HG03045 (cell line): ENCODE measurements around the gene WRAP73.

Experiments
- ATAC-seq: cut with Tn5 transposase; IDR thresholded peaks from one replicate; pipeline ENCODE4 v1.9.1; 2021; ENCODE audit warnings: mild to moderate bottlenecking, moderate library complexity; ENCODE audit not compliant: unreplicated experiment

The WRAP73 gene

GRCh38 chr1:3617806-3618345 lies 32.0 kb downstream of the WRAP73 start:
- no peak for ATAC-seq

DNA sequence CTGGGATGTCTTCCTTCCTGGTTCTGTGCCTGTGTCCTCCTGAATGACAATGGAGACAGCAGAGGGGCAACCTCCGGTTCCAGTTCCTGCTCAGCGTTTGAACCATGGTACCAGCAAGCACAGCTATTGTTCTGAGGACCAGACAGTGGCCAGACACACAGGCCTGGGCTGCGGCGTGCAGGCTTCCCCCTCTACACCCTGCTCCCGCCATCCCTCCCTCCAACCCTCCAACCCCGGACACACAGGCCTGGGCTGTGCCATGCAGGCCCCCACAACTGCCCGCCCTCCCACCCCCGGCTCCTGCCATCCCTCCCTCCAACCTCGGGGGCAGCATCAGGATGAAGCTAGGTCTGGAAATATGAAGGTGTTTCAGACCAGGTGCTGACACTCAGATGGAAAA lies 33.0 kb downstream of the WRAP73 start:
- ATAC-seq, result no peak

DNA sequence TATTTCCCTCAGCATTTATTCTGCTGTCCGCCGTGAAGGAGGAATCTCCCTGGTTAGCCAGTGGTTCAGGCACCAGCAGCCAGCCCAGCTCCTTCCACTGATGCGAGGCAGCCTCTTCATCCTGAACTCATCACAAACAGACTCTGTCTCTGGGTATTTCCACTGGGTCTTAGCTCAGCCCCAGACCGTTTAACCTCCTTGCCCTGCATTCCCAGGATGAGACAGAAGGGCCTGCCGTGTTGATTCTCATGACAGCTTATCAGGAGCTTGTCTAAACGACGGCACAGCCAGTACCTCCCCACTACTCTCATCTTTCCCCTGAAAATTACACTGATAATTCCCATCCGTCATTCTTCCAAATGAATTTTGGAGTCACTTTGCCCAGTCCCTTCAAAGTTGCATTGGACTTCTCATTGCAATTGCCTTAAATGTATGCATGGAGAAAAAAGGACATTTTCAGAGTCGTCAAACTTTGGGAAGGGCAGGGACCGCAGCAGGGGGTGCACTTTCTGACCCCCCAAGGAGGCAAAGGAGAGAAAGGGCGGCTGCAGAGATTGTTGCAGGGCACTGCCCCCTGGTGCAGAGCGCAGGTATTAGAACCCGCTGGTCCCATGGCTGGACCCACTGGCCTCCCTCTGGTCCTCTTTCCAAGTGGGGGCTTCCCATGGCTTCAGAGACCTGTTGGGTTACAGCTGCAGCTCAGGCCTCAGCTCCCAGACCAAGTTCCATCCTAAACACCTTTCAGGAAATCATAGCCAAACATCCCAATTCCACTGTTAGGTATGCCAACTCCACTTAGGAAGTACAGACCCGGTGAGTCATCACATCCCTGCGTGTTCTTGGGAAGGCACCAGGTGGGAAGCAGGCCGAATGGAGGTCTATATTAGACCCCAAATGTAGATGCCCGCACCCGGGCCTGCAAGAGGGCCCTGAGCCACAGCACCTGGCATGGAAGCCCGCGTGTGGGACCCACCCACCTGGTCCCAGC lies 34.9 kb downstream of the WRAP73 start:
- ATAC-seq, result no peak

GRCh38 chr1:3612123-3612522 lies 37.8 kb downstream of the WRAP73 start:
- no peak for ATAC-seq

GRCh38 chr1:3611170-3612019 lies 38.5 kb downstream of the WRAP73 start, which contains the start of gene MEGF6:
TSS of gene MEGF6 (minus strand) at chr1:3611508. CDS start at chr1:3611268, 240 bp downstream.
- no peak for ATAC-seq

GRCh38 chr1:3610527-3611169 lies 39.3 kb downstream of the WRAP73 start:
- ATAC-seq, result no peak

- ATAC-seq, result no peak
Measured at GRCh38 chr1:3609769-3610526, 40.0 kb downstream of the WRAP73 start.

GRCh38 chr1:3609016-3609768 lies 40.7 kb downstream of the WRAP73 start:
- no peak for ATAC-seq

DNA sequence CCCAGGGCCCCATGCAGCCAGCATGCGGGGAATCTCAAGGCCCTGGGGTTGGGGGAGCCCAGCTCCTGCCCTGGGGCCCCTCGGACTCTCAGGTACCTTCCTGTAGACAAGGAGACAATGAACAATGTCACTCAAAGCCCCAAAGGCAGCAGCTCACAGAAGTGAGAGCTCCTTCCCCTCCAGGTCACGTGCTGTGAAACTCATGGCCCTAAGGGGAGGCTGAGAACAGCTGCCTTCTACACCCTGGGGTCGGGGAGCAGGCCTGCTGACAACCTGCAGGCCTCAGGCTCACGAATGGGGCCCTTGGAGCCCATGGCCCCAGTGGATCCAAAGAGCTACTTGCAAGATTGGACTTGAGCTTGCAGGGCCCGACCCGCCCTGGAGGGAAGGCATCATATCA lies 41.7 kb downstream of the WRAP73 start:
- ATAC-seq, result no peak

- ATAC-seq, result no peak
Measured at GRCh38 chr1:3607703-3608065, 42.2 kb downstream of the WRAP73 start.

- ATAC-seq, result no peak
Measured at GRCh38 chr1:3606779-3607702, 42.9 kb downstream of the WRAP73 start.

DNA sequence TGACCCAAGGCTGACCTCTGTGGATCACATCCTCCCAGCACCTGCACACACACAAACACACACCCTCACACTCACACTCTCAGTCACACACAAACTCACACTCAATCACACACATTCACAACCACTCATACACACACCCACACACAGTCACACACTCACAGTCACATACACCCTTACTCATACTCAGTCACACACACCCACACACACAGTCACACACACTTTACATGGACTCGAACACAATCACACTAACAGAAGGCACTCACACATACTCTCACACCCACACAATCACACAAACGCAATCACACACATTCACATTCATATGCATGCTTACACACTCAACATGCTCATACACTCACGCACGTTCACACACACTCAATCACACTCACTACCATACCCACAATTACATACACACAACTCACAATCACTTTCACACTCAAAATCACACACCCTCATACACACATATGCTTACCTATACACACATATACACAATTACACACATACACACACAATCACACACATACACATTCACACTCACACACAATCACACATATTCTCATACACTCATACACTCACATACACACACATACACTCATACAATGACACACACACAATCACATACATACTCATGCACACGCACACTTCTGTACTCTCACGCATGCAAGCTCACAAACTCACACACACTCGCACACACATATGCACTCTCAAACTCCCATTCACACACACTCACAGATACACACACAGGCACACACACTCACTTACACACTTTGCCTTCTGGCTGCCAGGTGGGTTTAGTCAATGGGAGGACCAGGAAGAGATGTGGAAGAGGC lies 44.7 kb downstream of the WRAP73 start:
- ATAC-seq, result no peak

DNA sequence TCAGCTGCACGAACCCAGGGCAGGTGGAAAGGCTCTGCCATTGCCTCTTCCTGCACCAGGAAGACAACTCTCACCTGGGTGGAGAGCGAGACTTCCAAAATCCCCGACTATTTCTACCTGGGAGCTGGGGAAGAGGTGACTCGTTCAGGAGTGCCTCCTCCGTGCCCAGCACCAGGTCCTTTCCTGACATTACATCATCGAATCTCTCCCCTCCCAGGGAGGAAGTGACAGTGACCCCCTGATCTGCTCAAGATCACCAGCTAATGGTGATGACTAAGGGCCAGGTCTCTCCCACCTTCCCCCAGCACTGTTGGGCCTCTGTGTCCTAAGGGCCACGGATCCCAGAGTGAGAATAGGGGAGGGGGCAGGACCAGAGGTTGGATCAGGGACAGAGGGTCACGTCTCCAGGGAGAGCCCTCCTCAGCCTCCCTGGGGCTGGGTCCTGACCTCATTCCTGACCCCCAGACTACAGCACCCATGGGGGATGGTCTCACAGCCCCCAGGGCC lies 45.4 kb downstream of the WRAP73 start:
- ATAC-seq, result no peak

DNA sequence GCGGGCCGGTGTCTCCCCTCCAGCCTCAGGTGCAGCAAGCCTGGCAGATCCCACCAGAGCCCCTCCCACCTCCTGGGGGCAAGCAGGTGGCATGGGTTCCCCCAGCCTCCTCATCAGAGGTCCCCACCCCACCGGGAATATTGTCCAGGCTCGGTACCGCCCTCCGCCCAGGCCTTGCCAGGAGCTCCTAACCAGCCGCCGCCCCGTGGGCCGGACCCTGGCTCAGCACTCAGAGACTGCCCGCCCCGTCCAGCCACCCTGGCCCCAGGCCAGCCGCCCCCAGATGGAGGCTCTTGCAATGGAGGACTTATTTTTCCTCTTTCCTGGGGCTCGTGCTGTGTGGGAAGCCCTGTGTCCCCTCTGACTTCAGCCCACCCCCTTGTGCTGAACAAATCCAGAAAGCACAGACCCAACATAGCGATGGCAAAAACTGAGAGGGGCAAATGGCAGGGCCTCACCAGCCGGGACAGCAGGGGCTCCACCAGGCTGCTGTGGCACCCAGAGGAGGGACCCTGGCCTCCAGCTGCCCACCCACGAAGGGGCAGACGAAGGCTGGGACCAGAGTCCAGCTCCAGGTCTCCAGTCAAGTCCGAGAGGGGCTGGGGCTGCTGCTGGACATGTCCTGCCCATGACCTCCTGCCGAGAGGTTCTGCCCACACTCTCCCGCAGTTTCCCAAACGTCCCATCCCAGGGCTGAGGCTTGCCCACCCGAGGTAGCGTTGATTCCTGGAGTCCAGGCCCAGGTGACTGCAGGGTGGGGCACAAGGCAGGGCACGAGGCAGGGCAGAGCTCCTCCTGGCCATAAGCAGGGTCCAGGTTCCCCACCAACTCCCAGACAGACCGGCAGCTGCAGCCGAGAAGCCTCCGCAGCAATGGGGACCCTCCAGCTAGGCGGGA lies 46.1 kb downstream of the WRAP73 start:
- ATAC-seq, result no peak

GRCh38 chr1:3603156-3603555 lies 46.7 kb downstream of the WRAP73 start:
- ATAC-seq, result no peak

DNA sequence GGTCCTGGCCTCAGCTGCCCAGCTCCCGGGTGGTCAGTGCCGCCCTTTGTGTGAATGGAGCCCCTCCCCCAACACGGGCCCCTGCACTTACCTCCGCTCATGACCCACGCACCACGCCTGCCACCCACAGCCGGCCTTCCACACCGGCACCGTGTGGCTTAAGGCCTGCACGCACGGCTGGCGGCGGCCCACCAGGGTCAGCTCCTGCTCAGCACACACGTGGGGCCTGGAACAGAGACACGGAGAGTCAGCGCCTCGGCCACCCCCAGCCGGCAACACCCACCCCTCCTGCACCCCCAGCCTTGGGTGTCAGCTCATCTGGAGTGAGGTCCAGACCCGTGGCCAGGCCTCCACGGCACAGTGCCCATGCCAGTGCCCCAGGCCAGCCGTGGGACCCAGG lies 47.5 kb downstream of the WRAP73 start:
- no peak for ATAC-seq
